GM19025 (cell line): ENCODE results near the gene RGS6.

Source experiments
- ATAC-seq: cut with Tn5 transposase; IDR thresholded peaks from one replicate; pipeline ENCODE4 v1.9.1; 2021; ENCODE audit warnings: mild to moderate bottlenecking, low read depth, moderate library complexity; ENCODE audit not compliant: unreplicated experiment

The RGS6 gene

DNA sequence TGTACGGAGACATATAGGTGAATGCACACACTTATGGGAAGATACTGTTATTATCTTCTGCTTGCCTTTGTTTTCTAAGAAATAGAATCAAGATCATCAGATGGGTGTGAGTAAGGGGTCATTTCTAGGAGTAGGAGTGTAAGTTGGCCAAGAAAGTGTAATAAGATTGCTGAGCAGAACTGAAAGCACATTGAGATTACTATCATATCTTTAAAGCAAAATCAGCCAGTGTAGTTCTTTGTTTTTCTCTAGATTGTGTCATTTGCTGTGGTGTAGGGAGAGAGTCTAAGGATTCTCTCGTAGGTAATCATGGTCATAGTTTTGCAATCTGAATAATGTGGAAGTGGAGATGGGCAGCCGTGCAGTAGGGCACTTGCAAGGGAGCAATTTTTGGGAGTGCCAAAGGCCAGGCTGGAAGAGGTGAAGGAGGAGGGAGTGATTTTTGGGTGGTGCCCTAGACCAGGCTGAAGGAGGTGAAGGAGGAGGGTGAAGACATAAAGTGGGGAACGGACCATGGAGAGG lies 131.6 kb downstream of the RGS6 start:
- ATAC-seq, result no peak

- ATAC-seq, result no peak
Measured at GRCh38 chr14:72064501-72064900, 132.3 kb downstream of the RGS6 start.

DNA sequence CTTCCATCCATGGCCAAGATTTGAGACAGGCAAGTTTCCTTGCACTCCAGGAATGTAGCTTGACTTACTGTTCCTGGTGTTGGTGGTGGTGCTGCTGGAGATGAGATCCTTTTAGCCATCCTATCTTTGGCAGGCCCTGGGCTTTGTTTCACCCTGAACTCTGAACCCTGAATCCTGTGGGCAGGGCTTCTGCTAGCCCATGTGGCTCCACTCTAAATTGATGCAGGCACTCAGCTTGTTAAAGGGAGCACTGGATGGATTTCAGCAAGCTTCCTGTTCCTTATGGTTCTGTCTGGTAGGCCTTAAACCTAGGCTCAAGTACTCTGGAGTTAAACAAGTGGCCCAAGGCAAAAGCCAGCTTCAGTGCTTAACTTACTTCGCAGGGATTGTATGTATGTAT lies 138.2 kb downstream of the RGS6 start:
- ATAC-seq, result no peak

GRCh38 chr14:72075649-72076334 lies 143.6 kb downstream of the RGS6 start:
- ATAC-seq, result no peak

DNA sequence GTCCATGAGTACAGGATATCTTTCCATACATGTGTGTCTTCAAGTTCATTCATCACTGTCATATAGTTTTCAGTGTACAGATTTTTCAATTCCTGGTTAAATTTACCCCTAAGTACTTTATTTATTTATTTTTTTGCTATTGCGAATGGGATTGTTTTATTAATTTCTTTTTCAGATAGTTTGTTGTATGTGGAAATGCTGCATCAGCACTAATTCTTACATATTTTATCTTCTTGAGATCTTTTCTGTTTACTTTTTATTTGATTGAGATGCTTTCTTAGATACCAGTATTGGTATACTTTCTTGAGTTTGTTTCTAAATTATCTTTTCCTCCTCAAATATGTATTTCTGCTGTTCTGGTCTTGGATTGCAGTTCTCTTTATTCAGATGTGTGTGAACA lies 148.9 kb downstream of the RGS6 start:
- no peak for ATAC-seq

DNA sequence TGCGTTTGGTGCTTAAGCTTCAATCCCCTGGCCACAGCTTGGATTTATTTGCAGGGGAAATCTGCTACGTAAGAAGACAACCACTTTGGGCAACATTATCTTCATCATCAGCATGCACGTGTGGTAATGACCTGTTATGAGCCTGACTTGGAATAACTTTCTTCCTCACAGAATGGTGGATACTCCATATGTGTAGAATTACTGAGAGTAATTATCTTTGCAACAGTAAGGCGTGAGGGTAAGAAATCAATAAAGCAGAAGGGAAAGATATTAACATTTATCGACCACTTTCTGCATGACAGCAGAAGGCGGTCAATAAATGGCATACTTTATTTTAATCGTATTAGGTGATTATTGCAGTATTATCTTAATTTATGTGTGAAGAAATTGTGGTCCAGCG lies 152.7 kb downstream of the RGS6 start:
- no peak for ATAC-seq

DNA sequence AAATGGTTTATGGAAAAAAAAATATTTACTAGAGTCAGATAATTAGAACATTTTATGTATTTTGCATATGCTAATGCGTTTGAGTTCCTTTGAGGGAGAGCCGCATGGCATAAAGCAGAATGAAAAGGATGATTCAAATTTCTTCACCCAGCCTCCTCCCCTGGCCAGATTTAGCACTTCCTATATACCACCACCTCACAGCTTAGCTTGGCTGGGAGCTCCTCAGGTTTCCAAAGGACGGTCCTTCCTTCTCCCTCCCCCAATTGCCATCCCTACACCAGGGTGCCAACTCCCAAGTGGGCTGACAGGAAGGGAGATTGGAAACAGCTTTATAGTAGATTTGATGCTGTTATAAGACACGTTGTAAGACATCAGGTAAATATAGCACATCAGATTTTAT lies 157.4 kb downstream of the RGS6 start:
- no peak for ATAC-seq

GRCh38 chr14:72094844-72095582 lies 162.8 kb downstream of the RGS6 start:
- ATAC-seq, result no peak

GRCh38 chr14:72097173-72097783 lies 165.0 kb downstream of the RGS6 start:
- no peak for ATAC-seq

DNA sequence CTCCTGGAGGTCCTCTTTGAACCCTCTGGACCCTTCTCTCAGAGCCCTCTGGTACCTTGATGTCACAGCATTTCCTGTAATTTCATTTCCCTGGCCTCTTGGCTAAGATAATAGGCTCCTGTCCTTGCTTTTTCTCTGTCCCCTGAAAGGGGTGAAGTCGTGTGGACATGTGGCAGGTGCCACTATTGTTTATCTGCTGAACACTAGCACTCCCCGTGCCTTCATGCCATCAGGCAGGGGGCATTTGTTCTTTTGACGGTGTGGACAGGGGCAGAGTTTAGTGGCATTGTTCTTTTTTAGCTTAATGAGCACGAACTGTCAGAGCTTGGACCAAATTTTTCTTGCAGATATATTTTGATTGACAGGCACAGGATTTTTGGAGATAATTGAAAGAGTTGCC lies 166.0 kb downstream of the RGS6 start:
- ATAC-seq, result no peak

GRCh38 chr14:72099566-72099965 lies 167.3 kb downstream of the RGS6 start:
- no peak for ATAC-seq

GRCh38 chr14:72104011-72104613 lies 171.9 kb downstream of the RGS6 start:
- no peak for ATAC-seq

GRCh38 chr14:72111911-72112310 lies 179.7 kb downstream of the RGS6 start:
- no peak for ATAC-seq

DNA sequence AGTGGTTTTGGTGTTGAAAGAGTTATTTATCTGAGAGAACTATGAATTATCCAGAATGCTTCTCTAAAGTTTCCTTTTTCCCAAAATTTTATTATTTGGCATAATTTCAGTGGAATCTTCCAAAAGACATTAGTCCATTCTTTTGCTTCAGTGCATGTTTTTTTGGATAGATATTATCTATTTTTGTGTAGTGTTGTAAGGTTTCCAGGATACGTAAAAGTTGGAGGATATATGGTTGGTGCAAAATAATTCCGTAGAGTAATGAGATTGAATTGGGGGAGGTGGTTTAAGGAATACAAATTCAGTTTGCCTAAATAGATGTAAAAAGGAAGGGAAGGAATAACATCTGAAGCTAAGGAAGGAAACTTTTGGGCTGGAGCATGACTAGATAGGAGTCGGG lies 186.6 kb downstream of the RGS6 start:
- no peak for ATAC-seq

- no peak for ATAC-seq
Measured at GRCh38 chr14:72120315-72120714, 188.1 kb downstream of the RGS6 start.

GRCh38 chr14:72123755-72124154 lies 191.5 kb downstream of the RGS6 start:
- ATAC-seq, result no peak

DNA sequence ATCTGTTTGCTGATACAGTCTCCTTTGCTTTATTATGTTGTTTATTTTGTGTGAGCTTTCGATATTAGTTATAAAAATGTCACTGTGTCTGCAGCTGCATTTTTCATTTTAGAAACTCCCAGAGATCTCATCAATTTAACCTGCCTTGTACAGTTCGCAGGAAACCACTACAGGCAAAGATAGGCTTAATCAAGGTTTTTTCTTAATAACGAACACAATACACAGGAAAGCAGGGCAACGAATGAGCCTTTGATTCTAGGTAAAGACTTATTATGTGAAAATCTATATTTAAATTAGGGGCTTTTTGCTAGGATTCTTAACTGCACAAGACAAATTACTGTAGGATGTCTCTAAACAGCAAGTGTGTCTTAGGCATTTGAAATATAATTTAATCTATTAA lies 191.9 kb downstream of the RGS6 start:
- ATAC-seq, result no peak

- no peak for ATAC-seq
Measured at GRCh38 chr14:72126091-72126490, 193.9 kb downstream of the RGS6 start.

DNA sequence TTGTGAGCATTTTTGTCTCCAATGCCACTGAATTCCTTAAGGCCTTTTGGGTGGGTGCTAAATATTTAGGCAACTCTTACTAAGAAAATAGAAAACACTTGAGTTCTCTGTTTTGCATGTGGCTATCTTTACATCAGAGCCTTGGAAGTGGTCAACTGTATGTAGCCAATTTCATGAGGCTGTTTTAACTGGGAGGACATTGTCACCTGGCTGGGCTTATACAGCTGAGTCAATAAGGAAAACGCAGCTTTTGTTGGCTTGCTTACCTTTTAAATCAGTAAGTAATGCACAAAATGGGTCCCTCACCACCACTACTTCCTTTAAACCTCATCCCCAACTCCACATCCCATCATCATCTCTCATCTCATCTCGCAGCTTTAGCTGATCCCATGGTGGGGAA lies 194.3 kb downstream of the RGS6 start:
- ATAC-seq, result no peak

DNA sequence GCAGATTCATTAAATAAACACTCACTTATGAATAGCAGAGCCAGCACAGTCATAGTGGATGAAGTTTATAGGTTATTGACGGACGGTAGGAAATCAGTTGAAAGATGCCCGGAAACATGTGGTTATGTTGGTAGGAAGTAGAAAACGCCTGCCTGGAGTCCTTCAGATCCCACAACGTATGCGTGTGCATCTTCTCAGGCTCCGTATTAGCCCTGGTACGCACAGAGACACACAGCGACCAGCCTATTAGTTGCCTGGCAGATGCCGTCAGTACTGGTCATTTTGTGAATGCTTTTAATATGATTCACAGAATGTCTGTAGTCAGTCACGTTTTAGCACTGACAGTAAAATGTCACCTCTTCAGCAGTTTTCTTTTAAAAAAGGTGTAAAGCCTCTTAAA lies 196.4 kb downstream of the RGS6 start:
- no peak for ATAC-seq

DNA sequence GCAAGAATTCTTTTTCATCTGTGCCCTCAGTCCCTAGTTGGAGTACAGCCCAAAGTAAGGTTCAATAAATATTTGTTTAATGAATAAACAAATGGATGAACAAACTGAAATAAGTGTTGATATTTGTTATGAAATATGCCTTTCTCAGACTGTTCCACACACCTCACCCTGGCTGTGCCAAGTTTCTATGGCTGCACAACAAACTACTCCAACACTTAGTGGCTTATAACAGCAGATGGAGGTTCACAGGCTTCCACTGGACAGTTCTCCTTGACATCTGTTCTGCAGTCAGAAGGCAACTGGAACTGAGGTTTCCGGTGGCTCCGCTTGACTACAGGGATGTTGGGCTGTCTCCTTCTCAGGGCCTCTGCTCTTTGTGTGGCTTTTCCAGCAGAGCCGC lies 197.1 kb downstream of the RGS6 start:
- ATAC-seq, result no peak
